ENCODE measurements around the gene PLXNB3.

The PLXNB3 gene

DNA sequence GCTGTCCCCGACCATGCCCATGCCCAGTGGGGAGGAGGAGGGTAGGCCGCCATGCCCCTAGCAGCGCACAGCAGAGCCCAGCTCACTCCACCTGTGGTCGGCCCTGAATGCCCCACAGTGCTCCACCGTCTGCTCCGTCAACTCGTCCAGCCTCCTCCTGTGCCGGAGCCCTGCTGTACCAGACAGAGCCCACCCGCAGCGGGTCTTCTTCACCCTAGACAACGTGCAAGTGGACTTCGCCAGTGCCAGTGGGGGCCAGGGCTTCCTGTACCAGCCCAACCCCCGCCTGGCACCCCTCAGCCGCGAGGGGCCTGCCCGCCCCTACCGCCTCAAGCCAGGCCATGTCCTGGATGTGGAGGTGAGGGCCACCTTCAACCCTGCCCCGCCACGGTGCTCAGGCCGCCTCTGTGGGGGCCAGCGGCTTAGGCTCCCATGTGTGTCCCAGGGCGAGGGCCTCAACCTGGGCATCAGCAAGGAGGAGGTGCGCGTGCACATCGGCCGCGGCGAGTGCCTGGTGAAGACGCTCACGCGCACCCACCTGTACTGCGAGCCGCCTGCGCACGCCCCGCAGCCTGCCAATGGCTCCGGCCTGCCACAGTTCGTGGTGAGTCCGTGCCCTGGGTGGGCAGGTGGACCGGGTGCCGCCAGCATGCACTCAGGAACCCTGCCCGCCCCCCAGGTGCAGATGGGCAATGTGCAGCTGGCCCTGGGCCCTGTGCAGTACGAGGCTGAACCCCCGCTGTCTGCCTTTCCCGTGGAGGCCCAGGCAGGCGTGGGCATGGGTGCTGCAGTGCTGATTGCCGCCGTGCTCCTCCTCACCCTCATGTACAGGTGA, 9.9 kb downstream of the PLXNB3 start:
- Histone ChIP-seq H3K9ac (ENCODE audit: low read length) (no peak overlapping the region), H3K14ac (ENCODE audit: low read length) (no peak overlapping the region), H3K4me2 (ENCODE audit: low read length) (no peak overlapping the region), H3K79me1 (ENCODE audit: low read length) (no peaks in the 10 kb centered on the region), H2AK5ac (ENCODE audit: low read length) (no peak overlapping the region), H3K4ac (ENCODE audit: low read depth, low read length) (no peak overlapping the region), H2BK120ac (ENCODE audit: insufficient read depth, low read length, poor library complexity) (no peak overlapping the region), H3K4me1 (ENCODE audit: control insufficient read depth in 1 of 2, insufficient read depth in 2 of 2, low read length in 2 of 2) (no peaks in the 10 kb centered on the region), H3K18ac (ENCODE audit: low read length) (no peak overlapping the region), H3K4me3 (ENCODE audit: low read depth, low read length) (no peak overlapping the region), H3K23ac (ENCODE audit: low read length) (no peak overlapping the region), H4K8ac (ENCODE audit: low read depth, low read length) (no peak overlapping the region), H3K79me2 (ENCODE audit: control insufficient read depth, insufficient read depth, low read length, poor library complexity) (no peaks in the 10 kb centered on the region), H2BK5ac (ENCODE audit: low read depth, low read length, poor library complexity) (no peak overlapping the region), H3K9me3 (ENCODE audit: insufficient read depth, low read depth, low read length) (peaks cover 3% of the 10 kb centered on the region), H3K27ac (ENCODE audit: low read depth, low read length) (no peak overlapping the region), H3K36me3 (ENCODE audit: control insufficient read depth in 1 of 2, insufficient read depth in 2 of 2, low read length in 2 of 2) (no peaks in the 10 kb centered on the region), H4K91ac (ENCODE audit: low read depth, low read length) (no peak overlapping the region), H3K27me3 (ENCODE audit: insufficient read depth, low read length) (no peaks in the 10 kb centered on the region), H2BK12ac (ENCODE audit: low read length) (no peak overlapping the region), H4K12ac (ENCODE audit: low read depth, low read length) (no peak overlapping the region), H2AFZ (ENCODE audit: insufficient read depth, low read length, poor library complexity) (no peak overlapping the region)
- no peak for DNase-seq
- WGBS (ENCODE audit: extremely low coverage, insufficient coverage, insufficient read length): no CpG with 5 or more reads among the region's 48 CpGs

GRCh38 chrX:153774576-153775292, 10.7 kb downstream of the PLXNB3 start:
- Histone ChIP-seq H2AFZ (ENCODE audit: insufficient read depth, low read length, poor library complexity) (no peak overlapping the region), H3K27me3 (ENCODE audit: insufficient read depth, low read length) (no peaks in the 10 kb centered on the region), H3K4me2 (ENCODE audit: low read length) (no peak overlapping the region), H3K9me3 (ENCODE audit: insufficient read depth, low read depth, low read length) (peaks cover 3% of the 10 kb centered on the region), H3K79me2 (ENCODE audit: control insufficient read depth, insufficient read depth, low read length, poor library complexity) (no peaks in the 10 kb centered on the region), H2BK12ac (ENCODE audit: low read length) (no peak overlapping the region), H3K18ac (ENCODE audit: low read length) (no peak overlapping the region), H4K91ac (ENCODE audit: low read depth, low read length) (no peak overlapping the region), H2BK5ac (ENCODE audit: low read depth, low read length, poor library complexity) (no peak overlapping the region), H3K36me3 (ENCODE audit: control insufficient read depth in 1 of 2, insufficient read depth in 2 of 2, low read length in 2 of 2) (no peaks in the 10 kb centered on the region), H2BK120ac (ENCODE audit: insufficient read depth, low read length, poor library complexity) (no peak overlapping the region), H3K23ac (ENCODE audit: low read length) (no peak overlapping the region), H3K4me1 (ENCODE audit: control insufficient read depth in 1 of 2, insufficient read depth in 2 of 2, low read length in 2 of 2) (no peaks in the 10 kb centered on the region), H3K9ac (ENCODE audit: low read length) (no peak overlapping the region), H4K12ac (ENCODE audit: low read depth, low read length) (no peak overlapping the region), H3K4ac (ENCODE audit: low read depth, low read length) (no peak overlapping the region), H3K14ac (ENCODE audit: low read length) (no peak overlapping the region), H2AK5ac (ENCODE audit: low read length) (no peak overlapping the region), H3K79me1 (ENCODE audit: low read length) (no peaks in the 10 kb centered on the region), H4K8ac (ENCODE audit: low read depth, low read length) (no peak overlapping the region), H3K27ac (ENCODE audit: low read depth, low read length) (no peak overlapping the region), H3K4me3 (ENCODE audit: low read depth, low read length) (no peak overlapping the region)
- no CpG with 5 or more reads among the region's 37 CpGs for WGBS (ENCODE audit: extremely low coverage, insufficient coverage, insufficient read length)
- no peak for DNase-seq

DNA sequence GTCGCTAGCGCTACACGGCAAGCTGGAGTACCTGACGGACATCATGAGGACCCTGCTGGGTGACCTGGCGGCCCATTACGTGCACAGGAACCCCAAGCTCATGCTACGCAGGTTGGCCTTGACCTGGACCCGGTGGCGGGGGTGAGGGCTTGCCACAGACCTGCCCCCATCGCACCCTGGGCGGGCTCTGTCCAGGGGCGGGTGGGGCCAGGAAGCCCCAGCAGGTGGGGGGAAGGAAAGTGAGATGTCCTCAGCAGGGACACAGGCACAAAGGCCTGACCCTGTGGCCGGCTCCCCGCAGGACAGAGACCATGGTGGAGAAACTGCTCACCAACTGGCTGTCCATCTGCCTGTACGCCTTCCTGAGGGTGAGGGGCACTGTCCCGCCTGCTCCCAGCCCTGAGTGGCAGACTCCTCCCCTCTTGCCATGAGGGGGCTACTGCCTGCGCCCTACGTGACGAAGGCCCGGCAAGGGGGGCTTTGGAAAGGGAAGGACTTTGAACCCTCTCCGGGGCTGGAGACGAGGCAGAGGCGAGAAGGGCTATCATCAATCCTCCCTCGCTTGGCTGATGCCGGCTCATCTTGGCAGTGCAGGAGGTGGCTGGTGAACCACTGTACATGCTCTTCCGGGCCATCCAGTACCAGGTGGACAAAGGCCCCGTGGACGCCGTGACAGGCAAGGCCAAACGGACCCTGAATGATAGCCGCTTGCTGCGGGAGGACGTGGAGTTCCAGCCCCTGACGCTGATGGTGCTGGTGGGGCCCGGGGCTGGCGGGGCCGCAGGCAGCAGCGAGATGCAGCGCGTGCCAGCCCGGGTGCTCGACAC, 11.5 kb downstream of the PLXNB3 start:
- Histone ChIP-seq H2BK5ac (ENCODE audit: low read depth, low read length, poor library complexity) (no peak overlapping the region), H4K91ac (ENCODE audit: low read depth, low read length) (no peak overlapping the region), H2BK12ac (ENCODE audit: low read length) (no peak overlapping the region), H3K27ac (ENCODE audit: low read depth, low read length) (no peak overlapping the region), H3K23ac (ENCODE audit: low read length) (no peak overlapping the region), H3K9me3 (ENCODE audit: insufficient read depth, low read depth, low read length) (peaks cover 3% of the 10 kb centered on the region), H3K36me3 (ENCODE audit: control insufficient read depth in 1 of 2, insufficient read depth in 2 of 2, low read length in 2 of 2) (no peaks in the 10 kb centered on the region), H2AFZ (ENCODE audit: insufficient read depth, low read length, poor library complexity) (no peak overlapping the region), H4K12ac (ENCODE audit: low read depth, low read length) (no peak overlapping the region), H3K14ac (ENCODE audit: low read length) (no peak overlapping the region), H2BK120ac (ENCODE audit: insufficient read depth, low read length, poor library complexity) (no peak overlapping the region), H3K79me1 (ENCODE audit: low read length) (no peaks in the 10 kb centered on the region), H3K4me2 (ENCODE audit: low read length) (no peak overlapping the region), H2AK5ac (ENCODE audit: low read length) (no peak overlapping the region), H3K27me3 (ENCODE audit: insufficient read depth, low read length) (no peaks in the 10 kb centered on the region), H3K4ac (ENCODE audit: low read depth, low read length) (no peak overlapping the region), H3K18ac (ENCODE audit: low read length) (no peak overlapping the region), H3K4me3 (ENCODE audit: low read depth, low read length) (no peak overlapping the region), H3K4me1 (ENCODE audit: control insufficient read depth in 1 of 2, insufficient read depth in 2 of 2, low read length in 2 of 2) (no peaks in the 10 kb centered on the region), H3K79me2 (ENCODE audit: control insufficient read depth, insufficient read depth, low read length, poor library complexity) (no peaks in the 10 kb centered on the region), H3K9ac (ENCODE audit: low read length) (no peak overlapping the region), H4K8ac (ENCODE audit: low read depth, low read length) (no peak overlapping the region)
- no CpG with 5 or more reads among the region's 42 CpGs for WGBS (ENCODE audit: extremely low coverage, insufficient coverage, insufficient read length)
- DNase-seq: no peak

GRCh38 chrX:153776120-153776599, 12.1 kb downstream of the PLXNB3 start:
- H3K23ac ChIP-seq (ENCODE audit: low read length): no peak overlapping the region
- no peaks in the 10 kb centered on the region for H3K79me1 ChIP-seq (ENCODE audit: low read length)
- no peak overlapping the region for H3K4me3 ChIP-seq (ENCODE audit: low read depth, low read length)
- no peak overlapping the region for H4K8ac ChIP-seq (ENCODE audit: low read depth, low read length)
- H3K36me3 ChIP-seq (ENCODE audit: control insufficient read depth in 1 of 2, insufficient read depth in 2 of 2, low read length in 2 of 2): no peaks in the 10 kb centered on the region
- H3K9me3 ChIP-seq (ENCODE audit: insufficient read depth, low read depth, low read length): peaks cover 3% of the 10 kb centered on the region
- H4K12ac ChIP-seq (ENCODE audit: low read depth, low read length): no peak overlapping the region
- no peak overlapping the region for H3K27ac ChIP-seq (ENCODE audit: low read depth, low read length)
- no peak overlapping the region for H2BK5ac ChIP-seq (ENCODE audit: low read depth, low read length, poor library complexity)
- H3K4me2 ChIP-seq (ENCODE audit: low read length): no peak overlapping the region
- no peak overlapping the region for H3K18ac ChIP-seq (ENCODE audit: low read length)
- H3K14ac ChIP-seq (ENCODE audit: low read length): no peak overlapping the region
- H3K79me2 ChIP-seq (ENCODE audit: control insufficient read depth, insufficient read depth, low read length, poor library complexity): no peaks in the 10 kb centered on the region
- H3K27me3 ChIP-seq (ENCODE audit: insufficient read depth, low read length): no peaks in the 10 kb centered on the region
- no peak for DNase-seq
- no CpG with 5 or more reads among the region's 20 CpGs for WGBS (ENCODE audit: extremely low coverage, insufficient coverage, insufficient read length)
- H2BK120ac ChIP-seq (ENCODE audit: insufficient read depth, low read length, poor library complexity): no peak overlapping the region
- no peak overlapping the region for H2AFZ ChIP-seq (ENCODE audit: insufficient read depth, low read length, poor library complexity)
- no peak overlapping the region for H3K9ac ChIP-seq (ENCODE audit: low read length)
- no peak overlapping the region for H3K4ac ChIP-seq (ENCODE audit: low read depth, low read length)
- H2AK5ac ChIP-seq (ENCODE audit: low read length): no peak overlapping the region
- H2BK12ac ChIP-seq (ENCODE audit: low read length): no peak overlapping the region
- no peaks in the 10 kb centered on the region for H3K4me1 ChIP-seq (ENCODE audit: control insufficient read depth in 1 of 2, insufficient read depth in 2 of 2, low read length in 2 of 2)
- H4K91ac ChIP-seq (ENCODE audit: low read depth, low read length): no peak overlapping the region
